Activated CD4-positive, alpha-beta T cell treated with anti-CD3 and anti-CD28 coated beads, Interleukin-2, amount 50 U/mL, for 24 hours (primary cell): ENCODE measurements around the gene FXYD6.
A peak's percentile ranks its signal among the peaks of the same experiment; 100 is the strongest.

Experiments
- DNase-seq, 2 donors: peaks; one replicate each; pipeline ENCODE4 v3.0.0-alpha.2; 2020; ENCODE audit warnings: low read depth in 1 of 2, low spot score in 1 of 2

FXYD6 gene

GRCh38 chr11:117830674-117831351 lies 45.6 kb downstream of the FXYD6 start:
- no peak for DNase-seq

- DNase-seq, result no peak
These were observed 46.4 kb downstream of the FXYD6 start for GRCh38 chr11:117830072-117830471.

DNA sequence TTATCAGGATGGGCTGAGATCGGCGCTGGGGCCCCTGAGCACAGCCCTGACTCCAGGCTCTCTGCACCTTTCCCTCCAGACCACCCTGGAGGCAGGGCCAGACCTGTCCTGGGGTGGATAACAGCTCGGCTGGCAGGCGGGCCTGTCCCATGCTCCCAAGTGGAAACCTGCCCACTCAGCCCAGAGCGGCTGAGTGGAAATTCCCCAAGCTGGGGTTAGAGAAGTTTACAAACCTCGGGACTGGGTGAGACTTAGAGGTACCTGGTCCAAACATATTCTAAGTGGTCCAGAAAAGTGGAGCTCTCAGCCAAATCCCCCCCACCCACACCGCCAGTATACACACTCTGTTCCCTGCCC lies 47.1 kb downstream of the FXYD6 start:
- DNase-seq, result no peak

- DNase-seq, result peak in 1 of 2 donors; percentile 78
These were observed 47.7 kb downstream of the FXYD6 start for GRCh38 chr11:117828611-117829368.

DNA sequence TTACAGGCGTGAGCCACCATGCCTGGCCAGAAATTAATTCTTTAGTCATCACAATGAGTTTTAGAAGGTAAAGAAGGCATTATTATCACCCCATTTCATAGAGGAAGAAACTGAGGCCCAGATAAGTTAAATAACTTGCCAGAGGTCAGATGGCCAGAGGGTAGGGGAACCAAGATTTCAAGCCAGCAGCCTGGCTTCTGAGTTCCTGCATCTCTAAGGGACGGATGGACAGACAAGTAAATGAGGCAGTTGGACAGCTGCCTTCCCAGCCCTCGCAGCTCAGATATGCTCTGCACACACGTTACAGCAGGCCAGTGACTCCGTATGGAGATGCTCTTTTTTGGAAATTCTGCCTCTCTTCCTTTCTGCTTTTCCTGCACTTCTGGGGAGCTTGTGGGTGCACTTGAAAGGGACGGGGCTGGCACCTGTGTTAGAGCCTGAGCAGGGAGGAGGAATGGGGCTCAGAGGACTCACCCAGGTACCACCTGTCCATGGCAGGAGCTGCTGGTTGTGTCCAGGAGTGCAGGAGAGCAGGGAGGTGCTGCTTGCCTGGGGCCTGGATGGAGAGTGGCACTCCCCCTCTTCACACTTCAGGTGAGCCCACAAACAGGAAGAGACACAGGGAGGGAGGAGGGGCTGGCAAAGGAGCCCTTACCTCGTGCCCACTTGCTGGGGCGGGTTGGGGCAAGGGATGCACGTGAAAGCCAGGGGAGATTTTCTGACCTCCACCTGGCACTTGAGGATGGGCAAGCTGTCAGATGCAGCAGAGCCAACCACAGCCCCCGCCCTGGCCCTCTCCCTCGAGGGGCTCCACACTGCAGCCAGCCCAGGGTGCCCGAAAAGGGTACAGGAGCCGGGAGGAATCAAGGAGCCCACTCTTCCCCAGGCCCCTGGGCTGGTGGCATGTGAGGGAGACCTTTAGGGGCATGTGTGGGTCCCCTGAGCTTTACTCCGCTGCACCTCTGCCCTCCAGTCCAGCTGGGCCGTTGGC lies 48.6 kb downstream of the FXYD6 start:
- no peak for DNase-seq

GRCh38 chr11:117826832-117827231 lies 49.6 kb downstream of the FXYD6 start:
- DNase-seq, result no peak

DNA sequence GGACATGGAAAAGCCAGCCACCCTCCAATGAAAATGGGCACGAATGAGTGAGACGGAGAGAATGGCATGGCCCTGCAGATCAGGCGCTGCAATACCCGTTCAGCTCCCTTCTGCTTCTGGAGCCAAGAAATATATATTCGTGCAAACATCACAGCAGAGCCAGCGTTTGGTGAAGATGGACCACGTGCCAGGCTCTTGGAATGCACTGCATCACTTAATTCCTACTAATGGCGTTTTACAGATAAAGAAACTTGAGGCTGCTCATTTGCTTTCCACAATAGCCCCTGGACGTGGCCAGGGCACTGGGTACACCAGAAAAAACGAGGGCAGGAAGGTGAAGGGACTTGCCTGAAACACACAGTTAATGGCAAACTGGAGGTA lies 50.3 kb downstream of the FXYD6 start:
- DNase-seq, result no peak

DNA sequence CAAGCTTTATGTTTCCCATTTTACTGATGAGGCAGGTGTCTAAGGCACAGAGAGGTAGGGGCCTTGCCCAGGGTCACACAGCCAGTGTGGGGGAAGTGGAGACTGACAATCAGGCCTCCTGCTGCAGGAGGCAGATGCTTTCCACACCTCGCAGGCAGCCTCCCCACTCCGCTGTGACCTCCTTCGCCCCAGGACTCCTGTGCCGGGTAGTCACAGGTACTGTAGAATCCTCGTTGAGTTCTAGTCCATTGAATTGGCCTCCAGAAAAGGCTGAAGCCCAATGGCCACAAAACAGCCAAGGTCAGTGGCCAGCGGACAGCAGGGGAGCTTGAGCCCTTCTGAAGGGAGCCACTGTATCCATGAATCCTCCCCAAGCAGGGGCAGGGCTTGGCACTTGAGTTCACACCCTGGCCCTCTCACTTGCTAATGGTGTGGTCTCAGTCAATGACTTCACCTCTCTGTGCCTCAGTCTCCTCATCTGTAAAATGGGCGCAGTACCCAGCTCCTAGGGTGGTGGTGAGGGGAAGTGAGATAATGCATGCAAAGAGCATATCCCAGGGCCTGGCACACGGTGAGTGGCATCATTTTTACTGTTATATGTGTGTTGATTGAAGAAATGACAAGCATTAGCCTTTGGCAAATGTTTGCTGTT lies 50.8 kb downstream of the FXYD6 start:
- no peak for DNase-seq

GRCh38 chr11:117824571-117825537 lies 51.6 kb downstream of the FXYD6 start, which contains the start of gene FXYD2:
FXYD2 (minus strand) TSS chr11:117824744; CDS start chr11:117824678, 66 bp downstream.
- no peak for DNase-seq

GRCh38 chr11:117823946-117824420 lies 52.5 kb downstream of the FXYD6 start:
- no peak for DNase-seq

- no peak for DNase-seq
These were observed 53.0 kb downstream of the FXYD6 start for GRCh38 chr11:117823294-117823945.

DNA sequence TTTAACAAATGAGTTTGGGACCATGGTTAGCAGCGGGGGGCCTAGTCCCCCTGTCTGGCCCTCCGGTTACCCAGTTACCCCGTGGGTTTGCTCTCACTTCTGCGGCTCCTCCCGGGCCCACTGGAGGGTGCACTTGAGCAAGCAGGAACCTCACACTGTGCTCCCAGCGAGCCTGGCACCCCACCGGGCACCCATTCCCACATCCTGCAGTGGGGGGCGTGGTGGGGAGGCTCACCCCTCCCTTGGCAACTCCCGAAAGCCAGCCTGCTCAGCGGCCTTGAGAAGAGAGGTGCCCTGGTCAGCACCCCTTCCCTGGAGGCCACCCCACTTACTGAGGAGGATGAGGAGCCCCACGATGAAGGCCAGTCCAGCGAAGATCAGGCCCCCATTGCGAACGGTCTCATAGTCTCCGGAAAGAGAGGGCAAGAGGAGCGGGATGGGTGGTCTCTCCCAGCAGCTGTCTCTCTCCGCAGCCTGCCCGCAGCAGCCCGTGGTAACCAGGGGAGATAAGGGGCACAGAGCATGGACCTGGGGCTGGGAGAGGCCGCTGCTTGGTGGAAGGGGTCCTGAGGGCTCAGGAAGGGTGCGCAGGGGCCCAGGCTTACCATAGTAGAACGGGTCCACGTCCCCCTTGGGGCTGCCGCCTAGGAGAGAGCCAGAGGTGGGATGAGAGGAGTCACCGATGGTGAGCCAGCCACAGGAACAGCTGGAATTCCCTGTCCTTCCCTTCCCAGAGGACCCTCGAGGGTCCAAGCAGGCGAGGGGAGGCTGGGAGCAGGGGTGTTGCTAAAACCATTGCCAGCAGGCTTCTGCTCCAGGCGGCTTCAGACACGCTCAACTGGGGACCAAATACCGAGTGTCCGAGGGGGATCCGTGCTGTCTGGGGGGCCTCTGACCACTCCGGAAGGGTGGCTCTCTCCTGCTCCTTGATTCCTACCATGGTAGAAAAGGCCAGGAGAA lies 54.1 kb downstream of the FXYD6 start:
- DNase-seq, result peak in 1 of 2 donors; percentile 44

DNA sequence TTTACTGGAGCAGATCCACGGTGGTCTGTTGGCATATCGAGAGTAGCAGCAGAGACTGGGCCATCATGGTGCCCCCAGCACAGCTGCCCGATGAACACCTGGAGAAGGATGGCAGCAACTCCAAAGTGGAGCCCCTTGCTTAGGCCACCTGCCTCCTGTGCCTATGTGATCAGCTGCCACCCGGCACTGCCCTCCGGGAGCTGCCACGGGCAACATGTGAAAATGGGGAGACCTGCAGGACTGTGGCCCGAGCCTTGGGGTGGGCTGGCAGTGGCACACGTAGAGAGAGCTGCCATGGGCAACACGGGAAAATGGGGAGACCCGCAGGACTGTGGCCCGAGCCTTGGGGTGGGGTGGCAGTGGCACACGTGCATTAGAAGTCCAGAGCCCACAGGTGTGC lies 55.0 kb downstream of the FXYD6 start:
- DNase-seq, result no peak

- no peak for DNase-seq
These were observed 55.9 kb downstream of the FXYD6 start for GRCh38 chr11:117820516-117820915.

- DNase-seq, result no peak
These were observed 56.4 kb downstream of the FXYD6 start for GRCh38 chr11:117820071-117820470.

- no peak for DNase-seq
These were observed 57.1 kb downstream of the FXYD6 start for GRCh38 chr11:117819096-117820040.
